ENCODE data around the gene C13orf42.

GRCh38 chr13:51070005-51070649, 40.9 kb downstream of the C13orf42 start:
- TF ChIP-seq CTCF (IDR thresholded peaks at IDR 0.05) (peak; percentile 89 to 95 (median 92)), POLR2A (IDR thresholded peaks at IDR 0.05) (no peak)
